T-helper 2 cell treated with Interferon-gamma antibody and Interleukin-4, amounts not matched to agents 100 ng/mL and 5 ng/mL, for 36 hours (primary cell): ENCODE data around the gene C6. TPM values are rescaled to one million over a fixed set of nuclear protein-coding genes. Genes with fewer than 3 reads are reported as not detected.
"Not testable (repeated sequence)": the region's sequence is repeated elsewhere in the genome, so short reads cannot be mapped to it uniquely, and the experiment has no call there.

Experiments used
- intact Hi-C: fragments of 100-400 bp; cut with micrococcal nuclease; formaldehyde crosslinking; loops from one replicate; pipeline ENCODE4 v1.15.1; 2023
- total RNA-seq: library from RNA; stranded (reverse); gene quantifications from 2 replicates; pipeline ENCODE4 v1.2.3, GENCODE V29; 2022

The C6 gene
- not detected in 2 replicates for total RNA-seq

GRCh38 chr5:41213340-41213739, at the start of gene C6:
C6 (minus strand) TSS chr5:41213532; CDS start chr5:41203230, 10,302 bp downstream.
- intact Hi-C loops = no loop called here

- intact Hi-C loops = no loop called here
Measured at GRCh38 chr5:41256400-41256799, 43.1 kb upstream of the C6 start.

GRCh38 chr5:41253109-41253508, 39.8 kb upstream of the C6 start:
- intact Hi-C loops = no loop called here

- intact Hi-C loops = no loop called here
Measured at GRCh38 chr5:41252036-41252435, 38.7 kb upstream of the C6 start.

GRCh38 chr5:41250351-41250987, 37.1 kb upstream of the C6 start:
- intact Hi-C loops = no loop called here

- intact Hi-C loops = no loop called here
Measured at GRCh38 chr5:41247135-41247534, 33.8 kb upstream of the C6 start.

- intact Hi-C loops = no loop called here
Measured at GRCh38 chr5:41246376-41246775, 33.0 kb upstream of the C6 start.

GRCh38 chr5:41243558-41243957, 30.2 kb upstream of the C6 start:
- intact Hi-C loops = no loop called here

GRCh38 chr5:41240985-41241384, 27.7 kb upstream of the C6 start:
- intact Hi-C loops = no loop called here

- intact Hi-C loops = no loop called here
Measured at GRCh38 chr5:41240390-41240789, 27.1 kb upstream of the C6 start.

- intact Hi-C loops = no loop called here
Measured at GRCh38 chr5:41234475-41234874, 21.1 kb upstream of the C6 start.

GRCh38 chr5:41232797-41233196, 19.5 kb upstream of the C6 start:
- intact Hi-C loops = no loop called here

GRCh38 chr5:41230276-41230675, 16.9 kb upstream of the C6 start:
- intact Hi-C loops = not testable (repeated sequence)

GRCh38 chr5:41223962-41224361, 10.6 kb upstream of the C6 start:
- intact Hi-C loops = no loop called here

- intact Hi-C loops = no loop called here
Measured at GRCh38 chr5:41219658-41220269, 6.4 kb upstream of the C6 start.

GRCh38 chr5:41218929-41219657, 5.8 kb upstream of the C6 start:
- intact Hi-C loops = no loop called here

- intact Hi-C loops = no loop called here
Measured at GRCh38 chr5:41214182-41214581, 850 bp upstream of the C6 start.

GRCh38 chr5:41212935-41213334, 397 bp downstream of the C6 start:
- intact Hi-C loops = no loop called here

GRCh38 chr5:41211417-41211816, 1.9 kb downstream of the C6 start:
- intact Hi-C loops = no loop called here

GRCh38 chr5:41205475-41205874, 7.9 kb downstream of the C6 start:
- intact Hi-C loops = not testable (repeated sequence)

- intact Hi-C loops = no loop called here
Measured at GRCh38 chr5:41203033-41203432, 10.3 kb downstream of the C6 start.

- intact Hi-C loops = no loop called here
Measured at GRCh38 chr5:41201082-41201772, 12.1 kb downstream of the C6 start.
